ENCODE results near the gene LHB.
"Not testable (repeated sequence)": the region's sequence is repeated elsewhere in the genome, so short reads cannot be mapped to it uniquely, and the experiment has no call there.

LHB gene

DNA sequence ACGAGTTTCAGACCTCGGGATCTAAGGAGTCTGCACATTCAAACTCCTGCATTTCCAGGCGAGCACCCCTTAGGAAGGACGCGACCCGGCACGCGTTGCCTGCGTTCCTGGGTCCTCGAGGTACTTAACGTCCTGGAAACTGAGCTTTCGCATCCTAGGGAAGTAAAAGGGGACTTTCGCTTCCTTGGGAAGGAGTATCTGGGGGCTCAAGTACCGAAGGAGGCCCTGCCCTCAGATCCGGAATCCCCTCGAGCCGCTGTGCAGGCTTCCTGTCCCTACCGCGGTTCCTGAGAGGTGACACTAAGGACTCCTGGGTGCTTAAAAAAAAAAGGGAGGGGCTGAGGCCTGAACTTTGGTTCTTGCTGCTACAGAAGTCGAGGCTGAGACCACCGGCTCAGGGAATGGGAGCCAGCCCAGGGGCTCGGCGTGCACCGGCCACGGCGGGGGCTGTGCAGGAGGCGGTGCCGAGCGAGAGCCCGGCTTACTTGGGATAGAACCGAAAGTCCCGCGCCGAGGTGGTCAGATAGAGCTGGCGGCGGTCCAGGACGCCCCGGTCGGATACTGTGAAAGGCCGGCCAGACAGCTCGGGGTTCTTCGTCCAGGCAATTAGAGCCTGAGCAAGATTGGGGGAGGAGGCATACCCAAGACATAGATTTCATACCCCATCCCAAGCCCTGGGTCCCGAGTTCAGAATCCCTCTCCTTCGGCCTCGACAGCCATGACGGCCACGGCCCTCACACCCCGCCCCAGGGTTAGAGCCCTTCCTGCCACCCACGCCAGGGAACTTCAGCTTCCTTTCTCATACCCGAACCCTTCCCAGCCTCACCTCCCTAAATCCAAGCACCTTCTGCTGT is 1.7 kb upstream of the LHB start:
- H3K27ac ChIP-seq (replicated peaks); DNase-seq (ENCODE audit: low read depth in 1 of 2, low spot score in 1 of 2): not testable (repeated sequence)
- H3K4me3 ChIP-seq (replicated peaks; ENCODE audit: insufficient read depth, low read length) = peak overlapping the region; percentile 6; the same call in 1 of the 2 replicates
- peaks cover 35% of the 10 kb centered on the region for H3K27me3 ChIP-seq (ENCODE audit: insufficient read depth, poor library complexity, severe bottlenecking)

GRCh38 chr19:49017666-49018351 is 918 bp upstream of the LHB start:
- TF ChIP-seq GABPA (IDR thresholded peaks at IDR 0.05; ENCODE audit: low read depth) = no peak
- TF ChIP-seq SPI1 (IDR thresholded peaks at IDR 0.05; ENCODE audit: borderline replicate concordance, low read depth) = no peak
- TF ChIP-seq POLR2AphosphoS5 (IDR thresholded peaks at IDR 0.05; ENCODE audit: low read depth) = no peak; the same call in 1 of the 2 replicates
- TF ChIP-seq, protein P1, sequence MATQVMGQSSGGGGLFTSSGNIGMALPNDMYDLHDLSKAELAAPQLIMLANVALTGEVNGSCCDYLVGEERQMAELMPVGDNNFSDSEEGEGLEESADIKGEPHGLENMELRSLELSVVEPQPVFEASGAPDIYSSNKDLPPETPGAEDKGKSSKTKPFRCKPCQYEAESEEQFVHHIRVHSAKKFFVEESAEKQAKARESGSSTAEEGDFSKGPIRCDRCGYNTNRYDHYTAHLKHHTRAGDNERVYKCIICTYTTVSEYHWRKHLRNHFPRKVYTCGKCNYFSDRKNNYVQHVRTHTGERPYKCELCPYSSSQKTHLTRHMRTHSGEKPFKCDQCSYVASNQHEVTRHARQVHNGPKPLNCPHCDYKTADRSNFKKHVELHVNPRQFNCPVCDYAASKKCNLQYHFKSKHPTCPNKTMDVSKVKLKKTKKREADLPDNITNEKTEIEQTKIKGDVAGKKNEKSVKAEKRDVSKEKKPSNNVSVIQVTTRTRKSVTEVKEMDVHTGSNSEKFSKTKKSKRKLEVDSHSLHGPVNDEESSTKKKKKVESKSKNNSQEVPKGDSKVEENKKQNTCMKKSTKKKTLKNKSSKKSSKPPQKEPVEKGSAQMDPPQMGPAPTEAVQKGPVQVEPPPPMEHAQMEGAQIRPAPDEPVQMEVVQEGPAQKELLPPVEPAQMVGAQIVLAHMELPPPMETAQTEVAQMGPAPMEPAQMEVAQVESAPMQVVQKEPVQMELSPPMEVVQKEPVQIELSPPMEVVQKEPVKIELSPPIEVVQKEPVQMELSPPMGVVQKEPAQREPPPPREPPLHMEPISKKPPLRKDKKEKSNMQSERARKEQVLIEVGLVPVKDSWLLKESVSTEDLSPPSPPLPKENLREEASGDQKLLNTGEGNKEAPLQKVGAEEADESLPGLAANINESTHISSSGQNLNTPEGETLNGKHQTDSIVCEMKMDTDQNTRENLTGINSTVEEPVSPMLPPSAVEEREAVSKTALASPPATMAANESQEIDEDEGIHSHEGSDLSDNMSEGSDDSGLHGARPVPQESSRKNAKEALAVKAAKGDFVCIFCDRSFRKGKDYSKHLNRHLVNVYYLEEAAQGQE (IDR thresholded peaks at IDR 0.05; ENCODE audit: insufficient replicate concordance, low read depth) = no peak
- TF ChIP-seq, protein P2, sequence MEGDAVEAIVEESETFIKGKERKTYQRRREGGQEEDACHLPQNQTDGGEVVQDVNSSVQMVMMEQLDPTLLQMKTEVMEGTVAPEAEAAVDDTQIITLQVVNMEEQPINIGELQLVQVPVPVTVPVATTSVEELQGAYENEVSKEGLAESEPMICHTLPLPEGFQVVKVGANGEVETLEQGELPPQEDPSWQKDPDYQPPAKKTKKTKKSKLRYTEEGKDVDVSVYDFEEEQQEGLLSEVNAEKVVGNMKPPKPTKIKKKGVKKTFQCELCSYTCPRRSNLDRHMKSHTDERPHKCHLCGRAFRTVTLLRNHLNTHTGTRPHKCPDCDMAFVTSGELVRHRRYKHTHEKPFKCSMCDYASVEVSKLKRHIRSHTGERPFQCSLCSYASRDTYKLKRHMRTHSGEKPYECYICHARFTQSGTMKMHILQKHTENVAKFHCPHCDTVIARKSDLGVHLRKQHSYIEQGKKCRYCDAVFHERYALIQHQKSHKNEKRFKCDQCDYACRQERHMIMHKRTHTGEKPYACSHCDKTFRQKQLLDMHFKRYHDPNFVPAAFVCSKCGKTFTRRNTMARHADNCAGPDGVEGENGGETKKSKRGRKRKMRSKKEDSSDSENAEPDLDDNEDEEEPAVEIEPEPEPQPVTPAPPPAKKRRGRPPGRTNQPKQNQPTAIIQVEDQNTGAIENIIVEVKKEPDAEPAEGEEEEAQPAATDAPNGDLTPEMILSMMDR (IDR thresholded peaks at IDR 0.05; ENCODE audit: insufficient read depth, low read length) = peak; percentile 35
- Histone ChIP-seq H3K27me3 (ENCODE audit: insufficient read depth, poor library complexity, severe bottlenecking) (peaks cover 35% of the 10 kb centered on the region), H3K27ac (replicated peaks) (no peak overlapping the region), H3K4me3 (replicated peaks; ENCODE audit: insufficient read depth, low read length) (peak overlapping the region; percentile 37)
- DNase-seq (ENCODE audit: low read depth in 1 of 2, low spot score in 1 of 2) = peak in 1 of 2 experiments; percentile 62

DNA sequence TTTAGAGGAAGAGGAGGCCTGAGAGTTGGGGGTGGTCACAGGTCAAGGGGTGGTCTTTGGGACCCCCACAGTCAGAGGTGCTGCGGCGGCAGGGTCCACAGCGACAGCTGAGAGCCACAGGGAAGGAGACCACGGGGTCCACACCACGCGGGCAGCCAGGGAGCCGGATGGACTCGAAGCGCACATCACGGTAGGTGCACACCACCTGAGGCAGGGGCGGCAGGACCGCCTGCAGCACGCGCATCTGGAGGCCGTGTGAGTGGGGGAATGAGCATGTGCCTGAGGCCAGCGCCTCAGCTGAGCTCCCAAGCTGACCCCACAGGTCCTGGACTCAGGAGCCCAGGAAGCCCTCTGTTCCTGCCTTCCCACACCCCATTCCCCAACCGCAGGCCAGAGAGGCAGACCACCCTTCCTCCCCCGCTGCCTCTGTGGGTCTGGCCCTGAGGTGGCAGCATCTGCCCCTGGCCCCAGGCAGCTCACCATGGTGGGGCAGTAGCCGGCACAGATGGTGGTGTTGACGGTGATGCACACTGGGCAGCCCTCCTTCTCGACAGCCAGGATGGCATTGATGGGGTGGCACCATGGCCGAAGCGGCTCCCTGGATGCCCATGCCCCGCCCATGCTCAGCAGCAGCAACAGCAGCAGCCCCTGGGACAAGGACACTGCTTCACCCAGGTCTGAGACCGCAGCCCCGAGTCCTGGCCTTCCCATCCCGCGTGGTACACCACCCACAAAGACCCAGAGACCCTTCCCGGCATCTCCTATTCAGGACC is 638 bp downstream of the LHB start:
- no peak overlapping the region for H3K27ac ChIP-seq (replicated peaks)

GRCh38 chr19:49014870-49015255 is 2.0 kb downstream of the LHB start:
- TF ChIP-seq, protein P2 (IDR thresholded peaks at IDR 0.05; ENCODE audit: insufficient read depth, low read length) = no peak
- TF ChIP-seq SPI1 (IDR thresholded peaks at IDR 0.05; ENCODE audit: borderline replicate concordance, low read depth) = no peak
- no peak for TF ChIP-seq POLR2AphosphoS5 (IDR thresholded peaks at IDR 0.05; ENCODE audit: low read depth)
- TF ChIP-seq GABPA (IDR thresholded peaks at IDR 0.05; ENCODE audit: low read depth) = no peak
- TF ChIP-seq, protein P1 (IDR thresholded peaks at IDR 0.05; ENCODE audit: insufficient replicate concordance, low read depth) = no peak
- H3K27ac ChIP-seq (replicated peaks) = no peak overlapping the region
- no peak for DNase-seq (ENCODE audit: low read depth in 1 of 2, low spot score in 1 of 2)
- H3K4me3 ChIP-seq (replicated peaks; ENCODE audit: insufficient read depth, low read length) = no peak overlapping the region
- H3K27me3 ChIP-seq (ENCODE audit: insufficient read depth, poor library complexity, severe bottlenecking) = peaks cover 22% of the 10 kb centered on the region

More for the DNA sequence above, 638 bp downstream of the LHB start:
- Histone ChIP-seq H3K4me3 (replicated peaks; ENCODE audit: insufficient read depth, low read length) (no peak overlapping the region), H3K27me3 (ENCODE audit: insufficient read depth, poor library complexity, severe bottlenecking) (peaks cover 34% of the 10 kb centered on the region)
- DNase-seq (ENCODE audit: low read depth in 1 of 2, low spot score in 1 of 2) = no peak
- peak; percentile 27; the same call in 1 of the 2 replicates for TF ChIP-seq POLR2AphosphoS5 (IDR thresholded peaks at IDR 0.05; ENCODE audit: low read depth)
- TF ChIP-seq, protein P1 (IDR thresholded peaks at IDR 0.05; ENCODE audit: insufficient replicate concordance, low read depth) = no peak
